Melanocyte of skin (primary cell): Measurements from ENCODE around the gene CROCC2. TPM values are rescaled to one million over a fixed set of nuclear protein-coding genes. Genes with fewer than 3 reads are reported as not detected.

Experiments
- total RNA-seq, 2 donors: library from RNA; depleted of rRNA; stranded (reverse); fragments of >200 nt; gene quantifications; 2 replicates each; pipeline ENCODE4 v1.2.3, GENCODE V29; 2012

Gene CROCC2
- total RNA-seq, result under 1 TPM; under 0.01 TPM

DNA sequence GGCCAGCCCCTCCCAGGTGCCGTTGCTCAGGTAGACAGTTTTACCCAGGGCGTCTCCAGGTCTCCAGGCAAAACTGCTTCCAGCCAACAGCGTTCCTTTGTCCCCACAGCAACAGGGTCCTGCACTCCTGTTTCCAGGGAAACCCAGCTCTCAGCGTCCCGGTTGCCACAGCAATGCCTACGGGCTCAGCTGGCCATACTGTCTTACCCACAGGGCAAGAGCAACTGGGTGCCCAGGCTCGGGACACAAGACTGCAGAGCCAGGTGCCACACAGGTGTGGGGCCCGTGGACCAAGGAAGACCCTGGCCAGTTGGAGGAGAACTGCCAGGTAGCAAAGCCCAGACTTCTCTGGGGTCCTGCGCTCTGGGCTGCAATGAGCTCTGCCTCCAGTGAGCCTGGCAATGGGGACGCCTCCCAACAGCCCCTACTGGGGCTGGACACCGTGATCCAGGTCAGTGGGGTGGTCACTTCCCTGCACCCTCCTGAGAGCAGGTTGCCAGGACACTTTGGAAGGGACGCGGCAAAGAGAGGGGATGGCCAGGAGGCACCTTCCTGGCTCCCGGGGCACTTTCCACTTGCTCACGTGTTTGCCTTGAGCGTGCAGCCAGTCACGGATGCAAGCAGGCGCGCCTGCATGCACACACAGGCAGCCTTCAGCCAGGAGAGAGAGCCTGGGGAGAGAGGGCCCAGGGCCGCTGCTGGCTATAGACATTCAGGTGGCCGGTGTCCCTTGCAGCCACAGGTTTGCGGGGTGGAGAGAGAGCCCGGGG, at the start of gene CROCC2:
Gene CROCC2 (plus strand): TSS at position 196 of the 770 bp plus-strand sequence. CDS start 178 bp downstream, at position 374.

GRCh38 chr2:240868286-240869108, 37.6 kb upstream of the CROCC2 start, which contains the start of gene AGXT:
Gene AGXT (plus strand): TSS chr2:240868824. CDS start chr2:240868866, 42 bp downstream.

DNA sequence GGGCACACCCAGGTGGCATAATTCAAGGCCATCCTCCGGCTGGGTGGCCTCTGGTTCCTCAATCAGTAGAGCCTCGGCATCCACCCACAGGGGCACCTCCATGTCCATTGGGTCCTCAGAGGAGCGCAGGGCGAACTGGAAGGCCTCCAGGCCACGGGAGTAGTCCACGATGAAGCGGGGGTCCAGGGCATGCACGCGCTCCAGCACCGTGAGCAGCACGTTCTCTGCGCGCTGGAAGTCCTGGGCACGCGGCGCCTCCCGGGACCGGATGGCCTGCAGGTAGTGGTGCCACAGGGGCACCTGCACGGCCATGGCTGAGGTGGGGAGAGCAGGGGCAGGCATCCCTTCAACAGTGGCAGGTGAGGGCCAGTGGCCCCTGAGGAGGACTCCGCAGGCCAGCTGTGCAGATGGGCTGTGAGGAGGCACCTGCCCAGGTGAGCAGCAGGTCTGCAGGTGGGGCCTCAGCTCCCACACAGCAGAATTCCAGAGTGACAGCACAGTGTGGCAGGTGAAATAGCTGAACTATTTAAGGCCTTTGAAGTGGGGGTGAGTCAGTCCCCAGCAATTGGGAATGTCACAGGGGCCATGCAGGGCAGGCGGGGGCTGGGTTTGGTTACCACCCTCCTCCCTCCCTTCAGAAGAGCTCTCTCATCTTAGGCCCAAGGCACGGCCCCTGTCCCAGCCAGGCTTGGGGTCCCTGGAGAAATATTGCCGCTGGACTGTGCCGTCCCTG, 10.3 kb upstream of the CROCC2 start, which contains the start of gene MAB21L4:
Gene MAB21L4 (minus strand): TSS at position 501 of the 733 bp plus-strand sequence. CDS start 159 bp downstream, at position 342.

DNA sequence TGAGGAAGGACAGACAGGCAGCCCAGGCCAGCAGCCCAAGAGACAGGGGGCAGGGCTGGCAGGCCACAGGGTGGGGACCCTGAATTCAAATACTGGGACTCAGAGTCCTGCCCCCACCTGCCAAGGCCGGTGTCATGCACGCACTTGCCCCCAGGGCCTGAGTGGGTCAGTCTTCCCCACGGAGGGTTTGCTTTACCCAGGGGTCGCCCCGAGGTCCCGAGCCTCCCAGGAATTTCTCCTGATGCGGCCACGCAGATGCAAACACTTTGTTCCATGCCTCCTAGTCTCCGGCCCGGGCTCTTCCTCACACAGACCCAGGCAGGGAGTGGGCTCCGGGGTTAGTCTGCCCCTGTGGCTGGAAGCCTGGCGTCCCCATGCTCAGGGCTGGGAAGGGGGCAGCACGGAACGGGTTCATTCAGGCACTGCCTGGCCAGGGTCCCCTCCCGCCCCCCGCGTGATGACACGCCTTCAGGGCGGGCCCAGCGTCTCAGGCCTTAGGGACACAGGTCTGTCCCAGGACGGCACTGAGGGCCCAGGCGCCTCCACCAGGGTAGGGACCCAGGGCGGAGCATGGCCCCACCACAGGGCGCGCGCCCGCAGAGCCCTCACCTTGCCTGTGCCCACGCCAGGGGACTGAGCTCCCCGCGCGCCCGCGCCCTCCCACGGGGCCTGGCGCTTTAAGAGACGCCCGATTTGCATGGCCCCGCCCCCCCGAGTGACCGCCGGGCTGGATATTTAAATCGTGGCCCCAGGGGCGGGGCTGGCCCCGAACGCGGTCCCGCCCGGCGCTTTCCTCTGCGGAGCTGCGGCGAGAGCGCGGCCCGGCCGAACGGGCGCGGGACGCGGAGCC, 91.9 kb downstream of the CROCC2 start, which contains the start of gene SNED1:
Gene SNED1 (plus strand): TSS at position 763 of the 850 bp plus-strand sequence. CDS start 220 bp downstream, outside the sequence.

Other genes with a start within 250 kb of the CROCC2 start
- gene AQP12B, start 223.5 kb upstream of the CROCC2 start, total RNA-seq, result not detected
- gene AQP12A, start 214.5 kb upstream of the CROCC2 start, total RNA-seq, result not detected
- 1 to 10 TPM in 1 of 2 donors, under 1 TPM in 1; 0.33 to 1.0 TPM for gene KIF1A, start 86.1 kb upstream of the CROCC2 start, total RNA-seq
- gene AGXT, start 37.5 kb upstream of the CROCC2 start, total RNA-seq, result not detected
- gene MAB21L4, start 10.2 kb upstream of the CROCC2 start, total RNA-seq, result not detected
- gene SNED1, start 92.3 kb downstream of the CROCC2 start, total RNA-seq, result 1 to 10 TPM; 4.8 to 6.7 TPM
- 10 to 100 TPM; 19.3 to 22.0 TPM for gene MTERF4, start 196.0 kb downstream of the CROCC2 start, total RNA-seq
- 10 to 100 TPM in 1 of 2 donors, 1 to 10 TPM in 1; 7.2 to 11.0 TPM for gene PASK, start 243.1 kb downstream of the CROCC2 start, total RNA-seq
- 10 to 100 TPM; 40.0 to 40.6 TPM for gene PPP1R7, start 244.1 kb downstream of the CROCC2 start, total RNA-seq